Measurements from ENCODE around the gene DPYSL5.

DNA sequence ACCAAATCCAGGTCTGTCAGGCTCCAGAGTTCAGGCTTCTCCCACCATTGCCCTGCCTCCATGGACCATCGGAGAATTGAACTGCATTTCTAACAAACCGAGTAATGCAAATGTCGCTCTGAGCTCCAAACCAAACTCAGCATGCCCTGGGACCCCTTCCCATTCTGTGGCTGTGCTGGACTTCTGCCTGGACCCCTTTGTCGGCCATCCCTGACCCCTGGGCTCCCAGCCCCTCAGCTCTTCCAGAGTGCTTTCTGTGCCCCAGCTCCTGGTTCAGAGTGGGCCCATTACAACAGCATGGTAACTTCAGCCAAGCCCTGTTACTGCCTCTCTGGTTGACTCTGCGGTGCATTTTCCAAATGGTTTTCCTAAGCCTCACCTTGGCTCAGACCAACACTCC is 67.4 kb downstream of the DPYSL5 start:
- TF ChIP-seq, protein P1, sequence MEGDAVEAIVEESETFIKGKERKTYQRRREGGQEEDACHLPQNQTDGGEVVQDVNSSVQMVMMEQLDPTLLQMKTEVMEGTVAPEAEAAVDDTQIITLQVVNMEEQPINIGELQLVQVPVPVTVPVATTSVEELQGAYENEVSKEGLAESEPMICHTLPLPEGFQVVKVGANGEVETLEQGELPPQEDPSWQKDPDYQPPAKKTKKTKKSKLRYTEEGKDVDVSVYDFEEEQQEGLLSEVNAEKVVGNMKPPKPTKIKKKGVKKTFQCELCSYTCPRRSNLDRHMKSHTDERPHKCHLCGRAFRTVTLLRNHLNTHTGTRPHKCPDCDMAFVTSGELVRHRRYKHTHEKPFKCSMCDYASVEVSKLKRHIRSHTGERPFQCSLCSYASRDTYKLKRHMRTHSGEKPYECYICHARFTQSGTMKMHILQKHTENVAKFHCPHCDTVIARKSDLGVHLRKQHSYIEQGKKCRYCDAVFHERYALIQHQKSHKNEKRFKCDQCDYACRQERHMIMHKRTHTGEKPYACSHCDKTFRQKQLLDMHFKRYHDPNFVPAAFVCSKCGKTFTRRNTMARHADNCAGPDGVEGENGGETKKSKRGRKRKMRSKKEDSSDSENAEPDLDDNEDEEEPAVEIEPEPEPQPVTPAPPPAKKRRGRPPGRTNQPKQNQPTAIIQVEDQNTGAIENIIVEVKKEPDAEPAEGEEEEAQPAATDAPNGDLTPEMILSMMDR (conservative IDR thresholded peaks at IDR 0.05 in 1 of 2, IDR thresholded peaks at IDR 0.05 in 1 of 2; ENCODE audit: low read depth in 1 of 2, low read length in 2 of 2), result no peak
- no peak for TF ChIP-seq EZH2 (IDR thresholded peaks at IDR 0.05; ENCODE audit: low read length, missing control alignments)
